GM21619 (cell line): ENCODE data around the gene ANKRD36.
"Not testable (repeated sequence)": the region's sequence is repeated elsewhere in the genome, so short reads cannot be mapped to it uniquely, and the experiment has no call there.

Experiments
- ATAC-seq: cut with Tn5 transposase; IDR thresholded peaks from one replicate; pipeline ENCODE4 v1.9.1; 2021; ENCODE audit not compliant: unreplicated experiment

The ANKRD36 gene

GRCh38 chr2:97112320-97113049 lies 468 bp upstream of the ANKRD36 start:
- ATAC-seq, result peak; percentile 45

GRCh38 chr2:97113882-97114255 lies 916 bp downstream of the ANKRD36 start:
- not testable (repeated sequence) for ATAC-seq

GRCh38 chr2:97129090-97129489 lies 16.1 kb downstream of the ANKRD36 start:
- not testable (repeated sequence) for ATAC-seq

GRCh38 chr2:97144016-97144415 lies 31.1 kb downstream of the ANKRD36 start:
- not testable (repeated sequence) for ATAC-seq

- ATAC-seq, result not testable (repeated sequence)
Measured at GRCh38 chr2:97166548-97166947, 53.6 kb downstream of the ANKRD36 start.

- ATAC-seq, result not testable (repeated sequence)
Measured at GRCh38 chr2:97167938-97168337, 55.0 kb downstream of the ANKRD36 start.

GRCh38 chr2:97168583-97168982 lies 55.6 kb downstream of the ANKRD36 start:
- not testable (repeated sequence) for ATAC-seq

GRCh38 chr2:97180391-97180790 lies 67.4 kb downstream of the ANKRD36 start:
- not testable (repeated sequence) for ATAC-seq

GRCh38 chr2:97195349-97195748 lies 82.4 kb downstream of the ANKRD36 start:
- not testable (repeated sequence) for ATAC-seq

GRCh38 chr2:97197251-97197650 lies 84.3 kb downstream of the ANKRD36 start:
- ATAC-seq, result not testable (repeated sequence)

GRCh38 chr2:97200887-97201286 lies 87.9 kb downstream of the ANKRD36 start:
- ATAC-seq, result not testable (repeated sequence)

GRCh38 chr2:97202643-97203250 lies 89.8 kb downstream of the ANKRD36 start:
- ATAC-seq, result not testable (repeated sequence)

- no peak for ATAC-seq
Measured at GRCh38 chr2:97210325-97210724, 97.4 kb downstream of the ANKRD36 start.

GRCh38 chr2:97215025-97215424 lies 102.1 kb downstream of the ANKRD36 start:
- not testable (repeated sequence) for ATAC-seq

GRCh38 chr2:97230848-97231585 lies 118.1 kb downstream of the ANKRD36 start:
- not testable (repeated sequence) for ATAC-seq

- not testable (repeated sequence) for ATAC-seq
Measured at GRCh38 chr2:97232981-97233380, 120.0 kb downstream of the ANKRD36 start.

- ATAC-seq, result not testable (repeated sequence)
Measured at GRCh38 chr2:97233660-97234295, 120.8 kb downstream of the ANKRD36 start.

- not testable (repeated sequence) for ATAC-seq
Measured at GRCh38 chr2:97261192-97261591, 148.2 kb downstream of the ANKRD36 start.

GRCh38 chr2:97266449-97266848 lies 153.5 kb downstream of the ANKRD36 start:
- ATAC-seq, result not testable (repeated sequence)

GRCh38 chr2:97267411-97268074 lies 154.6 kb downstream of the ANKRD36 start:
- ATAC-seq, result no peak
